Breast epithelium (tissue), 4 donors: Measurements from ENCODE around the gene SLC5A2. TPM values are rescaled to one million over a fixed set of nuclear protein-coding genes. Genes with fewer than 3 reads are reported as not detected.

Experiments used
- DNase-seq, 2 donors: peaks; one replicate each; pipeline ENCODE4 v3.0.0-alpha.2; 2019; ENCODE audit warnings: low spot score in 2 of 2
- H3K27ac ChIP-seq, 2 donors: fragments of 200-600 bp; sonication (generic) in 1 of 2; one replicate each; pipeline ENCODE4 v1.5.1; 2016 to 2019; ENCODE audit warnings: mild to moderate bottlenecking in 1 of 2
- H3K27me3 ChIP-seq, 2 donors: fragments of 200-600 bp; sonication (generic) in 1 of 2; one replicate each; pipeline versions ENCODE4 v1.5.1 to v1.6.0; 2017 to 2019; ENCODE audit warnings: control low read depth in 1 of 2, mild to moderate bottlenecking in 1 of 2
- H3K36me3 ChIP-seq: fragments of 200-600 bp; one replicate; pipeline ENCODE4 v1.5.1; 2019
- H3K4me1 ChIP-seq, 2 donors: fragments of 200-600 bp; sonication (generic); one replicate each; pipeline ENCODE4 v1.5.1; 2016 to 2019; ENCODE audit warnings: control low read depth in 1 of 2
- H3K4me3 ChIP-seq, 3 donors: fragments of 200-600 bp; sonication (generic); 1 replicate in 2 of 3; 2 replicates in 1 of 3; pipeline ENCODE4 v1.5.1; 2016 to 2019; ENCODE audit warnings: mild to moderate bottlenecking in 3 of 3, moderate library complexity in 2 of 3
- H3K9me3 ChIP-seq, 2 donors: fragments of 200-600 bp; sonication (generic) in 1 of 2; one replicate each; pipeline ENCODE4 v1.5.1; 2016 to 2019; ENCODE audit warnings: control low read depth in 1 of 2
- CTCF ChIP-seq, 3 donors: fragments of 450-650 bp; IDR thresholded peaks; one replicate each; pipeline ENCODE4 v1.5.1; 2016 to 2017; ENCODE audit warnings: antibody characterized with exemption in 3 of 3, mild to moderate bottlenecking in 3 of 3, moderate library complexity in 3 of 3
- POLR2A ChIP-seq: fragments of 450-650 bp; IDR thresholded peaks from one replicate; pipeline ENCODE4 v1.6.1; 2016; ENCODE audit warnings: antibody characterized with exemption, mild to moderate bottlenecking, moderate library complexity
- POLR2AphosphoS5 ChIP-seq, 3 donors: sonication (generic); formaldehyde crosslinking; IDR thresholded peaks; one replicate each; pipeline ENCODE4 v1.6.1; 2017; ENCODE audit warnings: antibody characterized with exemption in 3 of 3
- intact Hi-C: fragments of 100-400 bp; cut with DNase I; formaldehyde crosslinking; loops from one replicate; pipeline ENCODE4 v1.15.1; 2023; ENCODE audit warnings: low total_unique reads
- total RNA-seq, 3 donors: library from RNA; depleted of rRNA; stranded (reverse); fragments of >200 nt; gene quantifications; one replicate each; pipeline ENCODE4 v1.1.0, GENCODE V29; 2016

Gene SLC5A2
- total RNA-seq, 3 donors from 2014 or later = 0.44 to 0.98 TPM; not detected in 1

DNA sequence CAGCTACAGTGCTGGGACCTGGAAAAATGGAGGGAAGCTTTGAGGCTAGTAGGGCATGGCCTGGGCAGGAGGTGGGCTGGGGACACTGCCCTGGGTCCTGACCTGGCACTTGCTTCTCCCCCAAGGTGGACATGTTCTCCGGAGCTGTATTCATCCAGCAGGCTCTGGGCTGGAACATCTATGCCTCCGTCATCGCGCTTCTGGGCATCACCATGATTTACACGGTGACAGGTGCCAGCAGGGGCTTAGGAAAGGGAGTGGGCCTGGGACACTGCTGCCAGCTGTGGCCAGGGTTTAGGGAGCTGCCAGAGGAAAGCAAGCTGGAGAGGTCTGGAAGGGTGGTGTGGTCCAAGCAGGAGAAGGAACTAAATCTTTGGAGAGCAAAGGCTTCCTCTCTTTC is 3.1 kb downstream of the SLC5A2 start:
- intact Hi-C loops = no loop called here
- DNase-seq = no peak
- H3K9me3 ChIP-seq = no peaks in the 10 kb centered on the region
- H3K27me3 ChIP-seq = peaks cover 0 to 3% of the 10 kb centered on the region in 2 donors
- H3K4me3 ChIP-seq = no peak overlapping the region
- H3K36me3 ChIP-seq = no peaks in the 10 kb centered on the region
- H3K27ac ChIP-seq = no peak overlapping the region
- TF ChIP-seq POLR2A (no peak), POLR2AphosphoS5 (IDR thresholded peaks at IDR 0.05) (no peak), CTCF (IDR thresholded peaks at IDR 0.05) (no peak)
- H3K4me1 ChIP-seq = peaks cover 4 to 5% of the 10 kb centered on the region in 2 donors

DNA sequence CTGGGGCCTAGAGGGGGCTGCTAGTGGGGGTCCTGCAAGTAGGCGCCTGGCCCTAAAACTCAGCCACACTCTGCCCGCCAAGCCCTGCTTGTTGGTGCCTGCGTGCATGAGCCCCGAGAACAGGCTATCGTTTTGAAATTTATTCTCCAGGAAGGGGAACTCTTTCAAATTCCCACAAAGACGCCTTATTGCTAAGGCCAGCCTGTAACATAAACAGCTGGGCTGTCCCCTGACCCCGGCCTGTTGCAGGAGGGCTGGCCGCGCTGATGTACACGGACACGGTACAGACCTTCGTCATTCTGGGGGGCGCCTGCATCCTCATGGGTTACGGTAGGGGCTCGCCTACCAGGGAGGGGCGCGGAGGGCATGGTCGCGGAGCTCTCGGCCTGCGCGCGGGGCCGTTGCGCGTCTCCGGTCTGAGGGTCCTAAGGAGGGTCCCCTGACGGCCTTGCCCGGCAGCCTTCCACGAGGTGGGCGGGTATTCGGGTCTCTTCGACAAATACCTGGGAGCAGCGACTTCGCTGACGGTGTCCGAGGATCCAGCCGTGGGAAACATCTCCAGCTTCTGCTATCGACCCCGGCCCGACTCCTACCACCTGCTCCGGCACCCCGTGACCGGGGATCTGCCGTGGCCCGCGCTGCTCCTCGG is 4.3 kb downstream of the SLC5A2 start:
- no peak for DNase-seq
- Histone ChIP-seq H3K27me3 (peaks cover 0 to 3% of the 10 kb centered on the region in 2 donors), H3K36me3 (no peaks in the 10 kb centered on the region), H3K9me3 (no peaks in the 10 kb centered on the region), H3K4me1 (peaks cover 4 to 5% of the 10 kb centered on the region in 2 donors), H3K27ac (no peak overlapping the region), H3K4me3 (peak overlapping the region; percentile 38 to 76 (median 64))
- intact Hi-C loops = no loop called here
- no peak for TF ChIP-seq POLR2AphosphoS5 (IDR thresholded peaks at IDR 0.05)
- no peak for TF ChIP-seq CTCF (IDR thresholded peaks at IDR 0.05)
- no peak for TF ChIP-seq POLR2A

DNA sequence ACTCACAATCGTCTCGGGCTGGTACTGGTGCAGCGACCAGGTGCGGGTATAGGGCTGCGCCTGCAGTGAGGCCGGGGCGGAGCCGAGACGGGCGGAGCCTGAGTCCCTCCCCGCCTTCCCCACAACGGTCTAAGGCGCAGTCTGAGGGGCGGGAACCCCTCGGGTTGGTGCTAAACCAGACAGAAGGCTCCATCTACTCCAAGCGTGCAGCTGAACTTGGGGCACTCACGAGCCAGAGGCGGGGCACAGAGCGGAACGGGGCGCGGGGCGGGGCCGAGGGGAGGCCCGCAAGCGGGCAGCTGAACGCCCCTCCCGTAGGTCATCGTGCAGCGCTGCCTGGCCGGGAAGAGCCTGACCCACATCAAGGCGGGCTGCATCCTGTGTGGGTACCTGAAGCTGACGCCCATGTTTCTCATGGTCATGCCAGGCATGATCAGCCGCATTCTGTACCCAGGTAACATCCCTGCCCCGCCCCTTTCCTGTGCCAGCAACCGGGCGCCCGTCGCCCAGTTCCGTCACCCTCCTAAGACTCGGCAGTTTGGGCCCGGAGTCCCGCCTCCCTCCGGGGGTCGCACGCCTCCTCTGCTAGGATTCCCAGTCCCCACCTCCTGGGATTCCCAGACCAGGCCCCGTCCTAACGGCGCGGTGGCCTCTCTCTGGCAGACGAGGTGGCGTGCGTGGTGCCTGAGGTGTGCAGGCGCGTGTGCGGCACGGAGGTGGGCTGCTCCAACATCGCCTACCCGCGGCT is 5.0 kb downstream of the SLC5A2 start:
- TF ChIP-seq CTCF (IDR thresholded peaks at IDR 0.05) (no peak), POLR2AphosphoS5 (IDR thresholded peaks at IDR 0.05) (peak in 2 of 3 donors; percentile 6 to 23)
- intact Hi-C loops = no loop called here
- peaks cover 0 to 3% of the 10 kb centered on the region in 2 donors for H3K27me3 ChIP-seq
- no peak overlapping the region for H3K27ac ChIP-seq
- peaks cover 1% of the 10 kb centered on the region for H3K36me3 ChIP-seq
- no peaks in the 10 kb centered on the region for H3K9me3 ChIP-seq
- H3K4me1 ChIP-seq = peaks cover 4 to 5% of the 10 kb centered on the region in 2 donors
- peak overlapping the region; percentile 38 to 76 (median 64) for H3K4me3 ChIP-seq
- DNase-seq = no peak

GRCh38 chr16:31488468-31489297 is 5.8 kb downstream of the SLC5A2 start:
- TF ChIP-seq POLR2AphosphoS5 (IDR thresholded peaks at IDR 0.05) = no peak
- TF ChIP-seq CTCF (IDR thresholded peaks at IDR 0.05) = no peak
- TF ChIP-seq POLR2A = no peak
- DNase-seq = no peak
- intact Hi-C loops = no loop called here
- H3K36me3 ChIP-seq = peaks cover 2% of the 10 kb centered on the region
- no peaks in the 10 kb centered on the region for H3K9me3 ChIP-seq
- peaks cover 0 to 3% of the 10 kb centered on the region in 2 donors for H3K27me3 ChIP-seq
- H3K4me3 ChIP-seq = peak overlapping the region; percentile 38 to 76 (median 64)
- H3K4me1 ChIP-seq = peaks cover 4 to 5% of the 10 kb centered on the region in 2 donors
- H3K27ac ChIP-seq = no peak overlapping the region
